Measurements from ENCODE around the gene IL37. TPM values are rescaled to one million over a fixed set of nuclear protein-coding genes. Genes with fewer than 3 reads are reported as not detected.

Gene IL37
- total and polyA plus RNA-seq, 2 experiments from 2014 or later, result not detected

DNA sequence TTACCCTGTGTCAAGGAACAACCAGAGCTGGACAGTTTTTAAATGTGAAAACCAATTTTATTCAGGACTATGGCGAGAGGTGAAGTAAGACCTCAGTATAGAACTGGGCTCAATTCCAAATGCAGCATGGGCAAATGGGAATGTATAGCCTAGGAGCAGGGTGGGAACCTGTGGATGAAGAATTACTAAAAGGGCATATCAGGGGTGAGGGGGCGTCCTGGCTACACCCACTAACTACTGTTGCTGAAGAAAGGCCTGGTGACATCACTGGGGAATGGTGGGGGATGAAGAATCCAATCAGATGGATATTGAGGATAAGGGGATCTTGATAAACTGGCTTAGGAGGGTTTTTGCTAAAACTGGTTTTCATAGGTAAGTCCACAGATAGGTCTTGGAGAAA, 27.3 kb upstream of the IL37 start:
- Histone ChIP-seq H3K9me2 (replicated peaks; ENCODE audit: insufficient read depth) (no peaks in the 10 kb centered on the region), H4K20me1 (ENCODE audit: insufficient read depth, poor library complexity, severe bottlenecking) (no peaks in the 10 kb centered on the region), H3K27ac (no peak overlapping the region), H3K4me2 (no peak overlapping the region), H3K36me3 (replicated peaks; ENCODE audit: insufficient read depth, low read depth) (no peaks in the 10 kb centered on the region), H3K27me3 (no peaks in the 10 kb centered on the region), H3K4me1 (ENCODE audit: insufficient read depth) (no peaks in the 10 kb centered on the region), H3K4me3 (no peak overlapping the region), H2AFZ (no peak overlapping the region), H3K79me2 (no peaks in the 10 kb centered on the region), H3K9me3 (ENCODE audit: low read depth) (no peaks in the 10 kb centered on the region)
- no peak for DNase-seq (ENCODE audit: low spot score)
- TF ChIP-seq, protein P1, sequence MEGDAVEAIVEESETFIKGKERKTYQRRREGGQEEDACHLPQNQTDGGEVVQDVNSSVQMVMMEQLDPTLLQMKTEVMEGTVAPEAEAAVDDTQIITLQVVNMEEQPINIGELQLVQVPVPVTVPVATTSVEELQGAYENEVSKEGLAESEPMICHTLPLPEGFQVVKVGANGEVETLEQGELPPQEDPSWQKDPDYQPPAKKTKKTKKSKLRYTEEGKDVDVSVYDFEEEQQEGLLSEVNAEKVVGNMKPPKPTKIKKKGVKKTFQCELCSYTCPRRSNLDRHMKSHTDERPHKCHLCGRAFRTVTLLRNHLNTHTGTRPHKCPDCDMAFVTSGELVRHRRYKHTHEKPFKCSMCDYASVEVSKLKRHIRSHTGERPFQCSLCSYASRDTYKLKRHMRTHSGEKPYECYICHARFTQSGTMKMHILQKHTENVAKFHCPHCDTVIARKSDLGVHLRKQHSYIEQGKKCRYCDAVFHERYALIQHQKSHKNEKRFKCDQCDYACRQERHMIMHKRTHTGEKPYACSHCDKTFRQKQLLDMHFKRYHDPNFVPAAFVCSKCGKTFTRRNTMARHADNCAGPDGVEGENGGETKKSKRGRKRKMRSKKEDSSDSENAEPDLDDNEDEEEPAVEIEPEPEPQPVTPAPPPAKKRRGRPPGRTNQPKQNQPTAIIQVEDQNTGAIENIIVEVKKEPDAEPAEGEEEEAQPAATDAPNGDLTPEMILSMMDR (IDR thresholded peaks at IDR 0.05; ENCODE audit: poor library complexity), result no peak
- TF ChIP-seq EZH2 (IDR thresholded peaks at IDR 0.05; ENCODE audit: borderline replicate concordance) (no peak), EZH2phosphoT487 (IDR thresholded peaks at IDR 0.05; ENCODE audit: low read depth, severe bottlenecking, unreplicated experiment) (no peak)
- 93% methylated on average over 2 of the region's 2 CpGs for WGBS (ENCODE audit: low lambda C conversion rate, missing lambda C conversion rate)

DNA sequence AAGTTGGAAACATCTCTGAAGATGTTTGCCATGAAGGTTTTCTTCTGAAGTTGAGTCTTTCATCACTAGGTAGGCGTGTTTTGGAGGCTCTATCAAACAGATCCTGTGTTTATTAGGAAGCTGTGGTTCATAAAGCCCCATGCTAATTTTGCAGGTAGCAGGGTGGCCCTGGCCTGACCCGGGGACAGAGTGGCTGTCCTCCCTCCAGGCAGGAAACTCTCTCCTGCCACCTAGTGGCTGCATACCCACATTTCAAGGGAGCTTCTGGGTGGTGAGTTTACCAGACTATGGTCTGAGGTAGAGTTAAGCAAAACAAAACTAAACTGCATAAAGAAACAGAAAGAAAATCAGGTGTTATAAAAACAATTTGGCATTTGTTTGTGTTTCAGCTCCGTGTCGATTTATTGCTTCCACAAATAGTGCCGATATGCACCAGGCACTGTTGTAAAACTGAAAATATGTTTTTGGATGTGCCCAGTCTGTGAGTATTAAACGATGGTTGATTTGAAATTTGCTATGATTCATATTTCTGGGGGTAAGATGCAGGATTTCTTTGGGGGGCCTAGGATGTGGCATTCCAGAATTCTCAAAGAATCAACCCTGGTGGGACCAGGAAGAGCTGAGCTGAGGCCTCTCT, 26.0 kb upstream of the IL37 start:
- TF ChIP-seq EZH2 (IDR thresholded peaks at IDR 0.05; ENCODE audit: borderline replicate concordance) (no peak), EZH2phosphoT487 (IDR thresholded peaks at IDR 0.05; ENCODE audit: low read depth, severe bottlenecking, unreplicated experiment) (no peak)
- TF ChIP-seq, protein P1 (IDR thresholded peaks at IDR 0.05; ENCODE audit: poor library complexity), result peak; percentile 68
- 49% methylated on average over 6 of the region's 6 CpGs for WGBS (ENCODE audit: low lambda C conversion rate, missing lambda C conversion rate)
- Histone ChIP-seq H3K27ac (no peak overlapping the region), H3K4me2 (no peak overlapping the region), H4K20me1 (ENCODE audit: insufficient read depth, poor library complexity, severe bottlenecking) (no peaks in the 10 kb centered on the region), H3K27me3 (no peaks in the 10 kb centered on the region), H3K4me1 (ENCODE audit: insufficient read depth) (no peaks in the 10 kb centered on the region), H3K36me3 (replicated peaks; ENCODE audit: insufficient read depth, low read depth) (no peaks in the 10 kb centered on the region), H3K9me2 (replicated peaks; ENCODE audit: insufficient read depth) (no peaks in the 10 kb centered on the region), H2AFZ (no peak overlapping the region), H3K79me2 (no peaks in the 10 kb centered on the region), H3K9me3 (ENCODE audit: low read depth) (no peaks in the 10 kb centered on the region), H3K4me3 (no peak overlapping the region)
- DNase-seq (ENCODE audit: low spot score), result peak; percentile 60

DNA sequence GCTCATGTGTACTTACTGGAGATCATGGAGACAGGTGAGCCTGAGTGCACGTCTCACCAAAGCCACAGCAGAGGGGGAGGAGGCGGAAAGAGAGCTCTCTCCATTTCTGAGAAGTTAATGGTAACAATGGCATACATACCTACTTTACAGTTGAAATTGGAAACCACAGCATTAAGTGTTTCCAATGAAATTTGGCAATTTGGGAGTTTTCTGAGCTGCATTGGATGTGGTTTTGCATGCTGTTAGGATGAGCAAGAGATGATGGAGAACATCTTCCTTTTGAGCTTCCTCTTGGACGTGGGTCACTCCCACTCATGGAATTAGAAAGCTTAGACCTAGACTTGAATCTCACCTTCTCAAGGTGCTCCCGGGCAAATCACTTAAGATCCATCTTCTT, 25.5 kb upstream of the IL37 start:
- 85% methylated on average over 4 of the region's 4 CpGs for WGBS (ENCODE audit: low lambda C conversion rate, missing lambda C conversion rate)
- TF ChIP-seq EZH2 (IDR thresholded peaks at IDR 0.05; ENCODE audit: borderline replicate concordance), result no peak
- TF ChIP-seq, protein P1 (IDR thresholded peaks at IDR 0.05; ENCODE audit: poor library complexity), result no peak
- no peak for TF ChIP-seq EZH2phosphoT487 (IDR thresholded peaks at IDR 0.05; ENCODE audit: low read depth, severe bottlenecking, unreplicated experiment)
- Histone ChIP-seq H3K4me3 (no peak overlapping the region), H3K27ac (no peak overlapping the region), H3K4me1 (ENCODE audit: insufficient read depth) (no peaks in the 10 kb centered on the region), H3K4me2 (no peak overlapping the region), H3K9me2 (replicated peaks; ENCODE audit: insufficient read depth) (no peaks in the 10 kb centered on the region), H3K9me3 (ENCODE audit: low read depth) (no peaks in the 10 kb centered on the region), H4K20me1 (ENCODE audit: insufficient read depth, poor library complexity, severe bottlenecking) (no peaks in the 10 kb centered on the region), H2AFZ (no peak overlapping the region), H3K79me2 (no peaks in the 10 kb centered on the region), H3K36me3 (replicated peaks; ENCODE audit: insufficient read depth, low read depth) (no peaks in the 10 kb centered on the region), H3K27me3 (no peaks in the 10 kb centered on the region)
- DNase-seq (ENCODE audit: low spot score), result no peak
